Calu3 (cell line): ENCODE results near the gene CDC73. TPM values are rescaled to one million over a fixed set of nuclear protein-coding genes. Genes with fewer than 3 reads are reported as not detected.

Source experiments
- BruUV-seq: library from RNA; stranded (reverse); fragments of 400-500 nt; replicated peaks from 2 replicates; lab custom pipeline; 2021; lab: Mats Ljungman, UMichigan
- CTCF ChIA-PET: fragments of 300-600 bp; sonication (Branson Sonifier 250); formaldehyde crosslinking; loops from one replicate; lab custom pipeline; 2022; ENCODE audit warnings: antibody characterized with exemption; lab: Charles Lee
- DNase-seq: peaks from one replicate; pipeline ENCODE4 v3.0.0; 2022
- H3K27ac Mint-ChIP-seq: one replicate; pipeline ENCODE4 v1.8.0; 2022; ENCODE audit warnings: mixed read lengths; ENCODE audit not compliant: unreplicated experiment
- H3K27me3 Mint-ChIP-seq: one replicate; pipeline ENCODE4 v1.8.0; 2022; ENCODE audit warnings: mixed read lengths; ENCODE audit not compliant: unreplicated experiment
- H3K36me3 Mint-ChIP-seq: one replicate; pipeline ENCODE4 v1.8.0; 2022; ENCODE audit warnings: mild to moderate bottlenecking, moderate library complexity, mixed read lengths; ENCODE audit not compliant: insufficient read depth, unreplicated experiment
- H3K4me1 Mint-ChIP-seq: one replicate; pipeline ENCODE4 v1.8.0; 2022; ENCODE audit warnings: mild to moderate bottlenecking, low read depth, mixed read lengths; ENCODE audit not compliant: unreplicated experiment
- H3K4me3 Mint-ChIP-seq: one replicate; pipeline ENCODE4 v1.8.0; 2022; ENCODE audit warnings: mild to moderate bottlenecking, low read depth, moderate library complexity, mixed read lengths; ENCODE audit not compliant: unreplicated experiment
- H3K9me3 Mint-ChIP-seq: one replicate; pipeline ENCODE4 v1.8.0; 2022; ENCODE audit warnings: low read depth, mixed read lengths; ENCODE audit not compliant: unreplicated experiment
- intact Hi-C: fragments of 100-400 bp; cut with micrococcal nuclease; formaldehyde crosslinking; loops from one replicate; pipeline ENCODE4 v1.10.0; 2022; ENCODE audit not compliant: unreplicated experiment
- total RNA-seq: library from RNA; stranded (reverse); gene quantifications from 2 replicates; pipeline ENCODE4 v1.2.3, GENCODE V29; 2022
- TF ChIP-seq, protein P1 (sequence below): fragments of 200-600 bp; IDR thresholded peaks from one replicate; pipeline ENCODE4 v1.8.0; 2022; ENCODE audit warnings: antibody characterized with exemption; ENCODE audit not compliant: unreplicated experiment

Gene CDC73
- total RNA-seq, 1 experiment from 2014 or later = 75.2 TPM

DNA sequence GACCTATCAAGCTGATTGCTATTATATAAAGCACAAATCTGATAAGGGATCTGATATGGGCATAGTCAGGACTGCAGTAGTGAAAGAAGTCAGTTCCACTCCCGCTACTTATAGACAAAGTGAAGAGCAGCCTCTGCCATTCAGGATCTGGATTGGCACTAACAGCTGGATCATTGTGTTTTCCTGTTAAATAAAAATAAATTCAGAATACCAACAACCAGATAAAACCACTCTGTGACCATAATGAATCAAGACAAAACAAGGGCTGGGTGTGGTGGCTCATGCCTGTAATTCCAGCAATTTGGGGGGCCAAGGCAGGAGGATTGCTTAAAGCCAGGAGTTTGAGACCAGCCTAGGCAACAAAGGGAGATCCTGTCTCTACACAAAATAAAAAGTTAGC is 11.6 kb upstream of the CDC73 start:
- H3K9me3 Mint-ChIP-seq = no peaks in the 10 kb centered on the region
- no peak overlapping the region for H3K4me3 Mint-ChIP-seq
- H3K4me1 Mint-ChIP-seq = peaks cover 10% of the 10 kb centered on the region
- no peak for DNase-seq
- BruUV-seq = no TSS peak
- CTCF ChIA-PET = interaction anchor here (0.6 kb wide), 1 partner anchor 18 kb away, joined by 5 read pairs; no protein-coding TSS in a partner anchor
- H3K36me3 Mint-ChIP-seq = peaks cover 6% of the 10 kb centered on the region
- no peaks in the 10 kb centered on the region for H3K27me3 Mint-ChIP-seq
- no peak overlapping the region for H3K27ac Mint-ChIP-seq
- TF ChIP-seq, protein P1, sequence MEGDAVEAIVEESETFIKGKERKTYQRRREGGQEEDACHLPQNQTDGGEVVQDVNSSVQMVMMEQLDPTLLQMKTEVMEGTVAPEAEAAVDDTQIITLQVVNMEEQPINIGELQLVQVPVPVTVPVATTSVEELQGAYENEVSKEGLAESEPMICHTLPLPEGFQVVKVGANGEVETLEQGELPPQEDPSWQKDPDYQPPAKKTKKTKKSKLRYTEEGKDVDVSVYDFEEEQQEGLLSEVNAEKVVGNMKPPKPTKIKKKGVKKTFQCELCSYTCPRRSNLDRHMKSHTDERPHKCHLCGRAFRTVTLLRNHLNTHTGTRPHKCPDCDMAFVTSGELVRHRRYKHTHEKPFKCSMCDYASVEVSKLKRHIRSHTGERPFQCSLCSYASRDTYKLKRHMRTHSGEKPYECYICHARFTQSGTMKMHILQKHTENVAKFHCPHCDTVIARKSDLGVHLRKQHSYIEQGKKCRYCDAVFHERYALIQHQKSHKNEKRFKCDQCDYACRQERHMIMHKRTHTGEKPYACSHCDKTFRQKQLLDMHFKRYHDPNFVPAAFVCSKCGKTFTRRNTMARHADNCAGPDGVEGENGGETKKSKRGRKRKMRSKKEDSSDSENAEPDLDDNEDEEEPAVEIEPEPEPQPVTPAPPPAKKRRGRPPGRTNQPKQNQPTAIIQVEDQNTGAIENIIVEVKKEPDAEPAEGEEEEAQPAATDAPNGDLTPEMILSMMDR = no peak
- intact Hi-C loops = no loop called here

DNA sequence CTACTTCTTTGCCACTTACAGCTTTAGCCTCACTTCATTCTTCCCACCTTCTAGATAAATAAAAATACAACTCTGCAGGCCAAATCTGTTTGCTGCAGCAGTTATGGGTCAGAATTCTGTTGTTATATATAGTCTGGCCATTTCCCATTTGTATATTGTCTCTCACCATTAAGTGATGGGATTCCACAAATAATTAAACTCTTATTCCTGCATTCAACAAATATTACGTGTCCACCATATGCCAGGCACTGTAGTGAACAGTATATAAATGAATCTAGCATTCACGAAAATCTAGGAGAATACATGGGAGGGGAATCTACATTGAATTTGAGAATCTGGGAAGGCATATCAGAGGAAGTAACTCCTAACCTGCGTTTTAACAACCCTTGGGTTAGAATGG is 11.0 kb upstream of the CDC73 start:
- intact Hi-C loops = no loop called here
- Mint-ChIP-seq H3K4me3 (no peak overlapping the region), H3K4me1 (peaks cover 16% of the 10 kb centered on the region), H3K27me3 (no peaks in the 10 kb centered on the region), H3K36me3 (no peaks in the 10 kb centered on the region), H3K9me3 (no peaks in the 10 kb centered on the region), H3K27ac (peak overlapping the region; percentile 37)
- DNase-seq = no peak
- CTCF ChIA-PET = interaction anchor here (0.6 kb wide), 1 partner anchor 304 kb away, joined by 3 read pairs; no protein-coding TSS in a partner anchor
- TF ChIP-seq, protein P1 = no peak
- no TSS peak for BruUV-seq

DNA sequence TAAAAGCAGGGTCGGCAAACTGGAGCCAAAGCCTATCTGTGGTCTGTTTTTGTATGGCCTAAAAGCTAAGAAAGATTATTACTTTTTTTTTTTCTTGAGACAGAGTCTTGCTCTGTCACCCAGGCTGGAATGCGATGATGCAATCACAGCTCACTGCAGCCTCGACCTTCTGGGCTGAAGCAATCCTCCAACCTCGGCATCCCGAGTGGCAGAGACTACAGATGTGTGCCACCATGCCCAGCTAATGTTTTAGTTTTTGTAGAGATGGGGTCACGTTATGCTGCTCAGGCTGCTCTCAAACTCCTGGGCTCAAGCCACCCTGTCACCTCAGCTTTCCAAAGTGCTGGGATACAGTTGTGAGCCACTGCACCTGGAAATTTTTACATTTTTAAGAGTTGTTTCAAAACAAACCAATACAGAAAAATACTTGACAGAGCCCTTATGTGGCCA is 10.2 kb upstream of the CDC73 start:
- intact Hi-C loops = no loop called here
- Mint-ChIP-seq H3K9me3 (no peaks in the 10 kb centered on the region), H3K27me3 (no peaks in the 10 kb centered on the region), H3K4me3 (no peak overlapping the region), H3K36me3 (no peaks in the 10 kb centered on the region), H3K4me1 (peaks cover 22% of the 10 kb centered on the region), H3K27ac (peak overlapping the region; percentile 37)
- DNase-seq = peak; percentile 76
- BruUV-seq = no TSS peak
- TF ChIP-seq, protein P1 = no peak
- CTCF ChIA-PET = interaction anchor here (0.6 to 1.3 kb wide), 3 partner anchors 10 to 305 kb away, joined by 3 to 6 read pairs (median 4); partner anchors contain the start of gene CDC73

DNA sequence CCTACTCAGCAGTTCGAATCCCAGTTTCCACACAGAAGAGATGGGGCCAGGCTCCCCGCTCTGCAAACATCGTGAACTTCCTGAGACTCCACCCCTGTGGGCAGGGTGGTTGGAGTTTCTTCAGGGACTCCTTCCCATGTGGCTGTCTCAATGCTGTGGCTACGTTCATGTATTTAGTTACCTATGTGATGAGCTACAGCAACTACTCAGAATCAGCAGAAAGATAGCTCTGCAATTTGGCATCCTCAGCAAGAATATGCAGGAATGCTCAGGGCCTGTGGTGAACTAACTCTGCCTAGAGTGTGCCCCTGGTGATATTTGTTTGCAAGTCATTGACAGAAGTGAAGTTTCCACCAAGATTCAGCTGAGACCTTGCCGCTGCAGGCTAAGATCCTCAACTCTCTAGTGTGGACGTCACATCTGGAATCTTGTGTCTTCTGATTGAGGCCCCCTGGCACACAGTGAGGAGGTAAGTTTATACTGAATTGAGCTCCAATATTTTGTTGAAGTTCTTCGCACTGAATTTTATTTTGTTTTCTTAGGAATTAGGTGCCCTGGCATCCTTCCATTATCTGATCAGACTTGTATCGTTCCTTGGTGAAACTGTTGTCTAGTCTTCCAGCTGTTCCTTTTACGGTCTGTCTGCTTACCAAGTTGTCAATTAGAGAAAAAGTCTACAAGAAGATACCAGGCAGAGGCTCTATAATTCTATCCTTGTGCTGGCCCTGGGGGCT is 8.4 kb upstream of the CDC73 start:
- H3K36me3 Mint-ChIP-seq = no peaks in the 10 kb centered on the region
- CTCF ChIA-PET = no interaction called here
- TF ChIP-seq, protein P1 = no peak
- no peaks in the 10 kb centered on the region for H3K27me3 Mint-ChIP-seq
- no peaks in the 10 kb centered on the region for H3K9me3 Mint-ChIP-seq
- intact Hi-C loops = no loop called here
- no peak overlapping the region for H3K27ac Mint-ChIP-seq
- peaks cover 24% of the 10 kb centered on the region for H3K4me1 Mint-ChIP-seq
- BruUV-seq = no TSS peak
- H3K4me3 Mint-ChIP-seq = no peak overlapping the region
- no peak for DNase-seq
